K562 (cell line): Measurements from ENCODE around the gene DBNDD1. TPM values are rescaled to one million over a fixed set of nuclear protein-coding genes. Genes with fewer than 3 reads are reported as not detected.

Experiments
- ATAC-seq: fragments of 200-7000 bp; cut with Tn5 transposase; 3 replicates; pipeline ENCODE4 v1.9.1; 2020; ENCODE audit warnings: moderate library complexity
- BruUV-seq: library from RNA; stranded (reverse); fragments of 400-500 nt; replicated peaks from 2 replicates; lab custom pipeline; 2021; lab: Mats Ljungman, UMichigan
- CTCF ChIA-PET: fragments of 300-600 bp; formaldehyde crosslinking; extraction: SDS; loops from one replicate; lab custom pipeline; 2021; ENCODE audit warnings: low intra/inter-chr PET ratio; lab: Yijun Ruan, JAX
- POLR2A ChIA-PET: fragments of 300-600, 350-650 bp; sonication (Branson Sonifier 250); formaldehyde crosslinking; extraction: SDS; loops from one replicate; lab custom pipeline; 2021; ENCODE audit warnings: antibody characterized with exemption, inconsistent platforms; lab: Yijun Ruan, JAX
- DNase-seq, 4 experiments: peaks; one replicate each; pipeline versions ENCODE4 v3.0.0 to v3.0.0-alpha.2; 2011 to 2018; ENCODE audit warnings: low spot score in 3 of 4, mixed read lengths in 3 of 4; ENCODE audit errors: extremely low read depth in 1 of 4
- FAIRE-seq: peaks from 2 replicates; lab custom pipeline; 2011; peaks lifted over from hg19 to GRCh38; lab: Jason Lieb, UNC
- H2AFZ ChIP-seq: 2 replicates; pipeline ENCODE4 v1.6.0; 2011; ENCODE audit warnings: low read depth, low read length, control low read depth, inconsistent platforms
- H3K27ac ChIP-seq: fragments of 200-600 bp; 3 replicates; pipeline ENCODE4 v1.8.0; 2011; ENCODE audit warnings: low read depth, mild to moderate bottlenecking, control low read depth, inconsistent platforms, low read length, moderate library complexity, mixed read lengths; ENCODE audit errors: extremely low read depth
- H3K27me3 ChIP-seq, 2 experiments: fragments of 300-600 bp in 1 of 2; 2 replicates in 1 of 2; 3 replicates in 1 of 2; pipeline versions ENCODE4 v1.6.0 to v1.8.0; 2011; ENCODE audit warnings: inconsistent platforms in 2 of 2, low read length in 2 of 2, mild to moderate bottlenecking in 1 of 2, mixed read lengths in 1 of 2, moderate library complexity in 1 of 2; ENCODE audit not compliant: control insufficient read depth in 2 of 2, insufficient read depth in 2 of 2
- H3K36me3 ChIP-seq: fragments of 300-600 bp; 3 replicates; pipeline ENCODE4 v1.8.0; 2011; ENCODE audit warnings: mild to moderate bottlenecking, low read length, inconsistent platforms; ENCODE audit not compliant: control insufficient read depth, insufficient read depth
- H3K4me1 ChIP-seq, 2 experiments: fragments of 200-600 bp in 1 of 2; replicated peaks in 1 of 2; 2 replicates in 1 of 2; 3 replicates in 1 of 2; pipeline versions ENCODE4 v1.5.1 to v1.8.0; 2011; ENCODE audit warnings: inconsistent platforms in 2 of 2, low read length in 2 of 2, mild to moderate bottlenecking in 1 of 2, mixed read lengths in 1 of 2, moderate library complexity in 1 of 2; ENCODE audit not compliant: control insufficient read depth in 2 of 2, insufficient read depth in 2 of 2
- H3K4me2 ChIP-seq: 2 replicates; pipeline ENCODE4 v1.6.1; 2011; ENCODE audit warnings: low read length, control low read depth, inconsistent platforms, mixed read lengths; ENCODE audit not compliant: insufficient read depth
- H3K4me3 ChIP-seq: fragments of 200-600 bp; sonication (generic), shearing (Covaris generic); 2 replicates; pipeline ENCODE4 v1.5.1; 2016; ENCODE audit warnings: control low read depth, inconsistent platforms
- H3K79me2 ChIP-seq: fragments of 200-600 bp; 3 replicates; pipeline ENCODE4 v1.8.0; 2011; ENCODE audit warnings: low read length, inconsistent platforms; ENCODE audit not compliant: control insufficient read depth, insufficient read depth
- H3K9ac ChIP-seq, 2 experiments: 2 replicates each; pipeline versions ENCODE4 v1.6.0 to v1.6.1; 2011; ENCODE audit warnings: low read depth in 2 of 2, low read length in 2 of 2, control low read depth in 1 of 2, inconsistent platforms in 1 of 2, mild to moderate bottlenecking in 1 of 2, mixed read lengths in 1 of 2; ENCODE audit not compliant: insufficient read depth in 1 of 2
- H3K9me1 ChIP-seq: one replicate; pipeline ENCODE4 v1.6.0; 2011; ENCODE audit warnings: inconsistent platforms, mild to moderate bottlenecking, low read length, moderate library complexity; ENCODE audit not compliant: control insufficient read depth, insufficient read depth
- H3K9me3 ChIP-seq: replicated peaks from 2 replicates; pipeline ENCODE4 v1.5.1; 2011; ENCODE audit warnings: low read depth, low read length, inconsistent platforms; ENCODE audit not compliant: control insufficient read depth, insufficient read depth
- H4K20me1 ChIP-seq: replicated peaks from 2 replicates; pipeline ENCODE4 v1.6.1; 2011; ENCODE audit warnings: low read length, inconsistent platforms, mixed read lengths; ENCODE audit not compliant: control insufficient read depth, insufficient read depth
- BRCA1 ChIP-seq, 2 experiments: fragments of 450-650 bp in 1 of 2; sonication (generic) in 1 of 2; formaldehyde crosslinking in 1 of 2; IDR thresholded peaks; 2 replicates each; pipeline versions ENCODE4 v1.5.0 to v1.6.1; 2017 to 2020; ENCODE audit warnings: mild to moderate bottlenecking in 1 of 2, missing genetic modification reagents in 1 of 2
- CHCHD3 ChIP-seq: fragments of 250-450 bp; sonication (Bioruptor Pico); IDR thresholded peaks from 2 replicates; pipeline ENCODE4 v2.1.2; 2022; ENCODE audit warnings: mild to moderate bottlenecking
- CREB1 ChIP-seq, 2 experiments: sonication (generic) in 1 of 2; formaldehyde crosslinking in 1 of 2; IDR thresholded peaks; 2 replicates each; pipeline versions ENCODE4 v1.6.1 to v1.8.0; 2012 to 2022; ENCODE audit warnings: inconsistent platforms in 1 of 2, mild to moderate bottlenecking in 1 of 2, missing genetic modification reagents in 1 of 2, moderate library complexity in 1 of 2
- CXXC5 ChIP-seq: fragments of 250-450 bp; sonication (Bioruptor Pico); IDR thresholded peaks from 2 replicates; pipeline ENCODE4 v1.8.0; 2022; ENCODE audit warnings: inconsistent platforms, mild to moderate bottlenecking, moderate library complexity
- DIDO1 ChIP-seq: fragments of 450-650 bp; IDR thresholded peaks from 2 replicates; pipeline ENCODE4 v1.6.1; 2016; ENCODE audit warnings: low read depth, missing biosample characterization, missing genetic modification characterization
- E2F6 ChIP-seq, 2 experiments: IDR thresholded peaks; 2 replicates each; pipeline ENCODE4 v1.6.1; 2011; ENCODE audit warnings: borderline replicate concordance in 1 of 2, control low read depth in 1 of 2, low read depth in 1 of 2, low read length in 1 of 2, mild to moderate bottlenecking in 1 of 2, mixed read lengths in 1 of 2, moderate library complexity in 1 of 2; ENCODE audit not compliant: insufficient read depth in 1 of 2, insufficient read length in 1 of 2, poor library complexity in 1 of 2, severe bottlenecking in 1 of 2; ENCODE audit errors: extremely low read depth in 1 of 2
- GTF2F1 ChIP-seq: IDR thresholded peaks from 2 replicates; pipeline ENCODE4 v1.6.1; 2011; ENCODE audit warnings: low read depth, low read length, improper control_type of control experiment
- HNRNPK ChIP-seq: fragments of 200-400 bp; formaldehyde crosslinking; IDR thresholded peaks from one replicate; pipeline ENCODE4 v1.6.1; 2018; ENCODE audit warnings: mild to moderate bottlenecking, low read depth, low read length; ENCODE audit not compliant: poor library complexity, severe bottlenecking
- JUNB ChIP-seq: fragments of 450-650 bp; formaldehyde crosslinking; conservative IDR thresholded peaks from 2 replicates; pipeline ENCODE4 v1.4.0; 2020; ENCODE audit warnings: mild to moderate bottlenecking
- JUND ChIP-seq, 2 experiments: IDR thresholded peaks; 2 replicates in 1 of 2; 3 replicates in 1 of 2; pipeline ENCODE4 v1.6.1; 2011; ENCODE audit warnings: borderline replicate concordance in 2 of 2, low read depth in 2 of 2, low read length in 2 of 2, improper control_type of control experiment in 1 of 2, missing biosample characterization in 1 of 2, missing genetic modification characterization in 1 of 2, missing genetic modification reagents in 1 of 2
- PHF20 ChIP-seq: fragments of 450-650 bp; IDR thresholded peaks from 2 replicates; pipeline ENCODE4 v1.6.1; 2018; ENCODE audit not compliant: partially characterized antibody
- RAD21 ChIP-seq, 2 experiments: fragments of 250-450 bp in 1 of 2; fragments of 450-650 bp in 1 of 2; sonication (Bioruptor Pico) in 1 of 2; formaldehyde crosslinking in 1 of 2; IDR thresholded peaks in 1 of 2; conservative IDR thresholded peaks in 1 of 2; 2 replicates each; pipeline versions ENCODE4 v1.4.0 to v1.8.0; 2020 to 2022; ENCODE audit warnings: mild to moderate bottlenecking in 2 of 2, moderate library complexity in 1 of 2
- SAP30 ChIP-seq: fragments of 200-600 bp; sonication (generic); IDR thresholded peaks from 2 replicates; pipeline ENCODE4 v1.6.1; 2012; ENCODE audit warnings: borderline replicate concordance, low read depth, mild to moderate bottlenecking, moderate library complexity, low read length, control low read depth, inconsistent platforms; ENCODE audit not compliant: insufficient read depth, poor library complexity, severe bottlenecking
- WGBS: fragments of 100-300 bp; shearing (Covaris generic); methylation state at CpG from one replicate; pipeline ENCODE4 v1.1.6; 2016; ENCODE audit warnings: low coverage, mixed read lengths; ENCODE audit not compliant: insufficient coverage; ENCODE audit errors: missing lambda C conversion rate; 5-methylcytosine and 5-hydroxymethylcytosine counted together
- in situ Hi-C: fragments of 300-500 bp; cut with MboI; formaldehyde crosslinking; loops from 4 replicates; pipeline ENCODE4 v1.15.0; 2018; ENCODE audit warnings: inconsistent platforms, mixed read lengths
- intact Hi-C: fragments of 100-400 bp; cut with micrococcal nuclease; formaldehyde crosslinking; loops from 2 replicates; pipeline ENCODE4 v1.14.2; 2022
- polyA plus RNA-seq, 8 experiments: library from polyadenylated mRNA; depleted of rRNA in 4 of 8; stranded (reverse) in 5 of 8; unstranded in 3 of 8; fragments of >200 nt; fragmentation: Nextera tagmentation in 2 of 8; fragmentation: Illumina TruSeq in 1 of 8; extraction: Ambion mirVana in 2 of 8; extraction: Trizol in 1 of 8; gene quantifications; 2 replicates each; pipeline versions ENCODE4 v1.2.1 to v1.2.3, GENCODE V29; 2011 to 2014; ENCODE audit warnings: inconsistent platforms in 1 of 8, missing spikeins in 1 of 8
- total RNA-seq, 7 experiments: library from RNA; depleted of rRNA in 6 of 7; stranded (reverse); fragments of >200 nt in 6 of 7; fragmentation: Illumina TruSeq in 2 of 7; extraction: Trizol in 2 of 7; gene quantifications; 2 replicates each; pipeline versions ENCODE4 v1.2.1 to v1.2.3, GENCODE V29; 2011 to 2021; ENCODE audit warnings: low replicate concordance in 1 of 7
- TF ChIP-seq, protein P1 (sequence below), 3 experiments: fragments of 200-800 bp in 1 of 3; sonication (Bioruptor generic) in 1 of 3; sonication (generic) in 1 of 3; formaldehyde crosslinking in 1 of 3; IDR thresholded peaks; 2 replicates each; pipeline versions ENCODE4 v1.6.1 to v1.8.0; 2016 to 2022; ENCODE audit warnings: mild to moderate bottlenecking in 2 of 3, missing compliant biosample characterization in 2 of 3, missing genetic modification characterization in 2 of 3, missing genetic modification reagents in 1 of 3

DBNDD1 gene
- total and polyA plus RNA-seq, 9 of the 15 experiments (the other 6 are each of a cell fraction or from before 2014, with no cell fraction given): 0.55 to 13.0 (median 5.8) TPM

DNA sequence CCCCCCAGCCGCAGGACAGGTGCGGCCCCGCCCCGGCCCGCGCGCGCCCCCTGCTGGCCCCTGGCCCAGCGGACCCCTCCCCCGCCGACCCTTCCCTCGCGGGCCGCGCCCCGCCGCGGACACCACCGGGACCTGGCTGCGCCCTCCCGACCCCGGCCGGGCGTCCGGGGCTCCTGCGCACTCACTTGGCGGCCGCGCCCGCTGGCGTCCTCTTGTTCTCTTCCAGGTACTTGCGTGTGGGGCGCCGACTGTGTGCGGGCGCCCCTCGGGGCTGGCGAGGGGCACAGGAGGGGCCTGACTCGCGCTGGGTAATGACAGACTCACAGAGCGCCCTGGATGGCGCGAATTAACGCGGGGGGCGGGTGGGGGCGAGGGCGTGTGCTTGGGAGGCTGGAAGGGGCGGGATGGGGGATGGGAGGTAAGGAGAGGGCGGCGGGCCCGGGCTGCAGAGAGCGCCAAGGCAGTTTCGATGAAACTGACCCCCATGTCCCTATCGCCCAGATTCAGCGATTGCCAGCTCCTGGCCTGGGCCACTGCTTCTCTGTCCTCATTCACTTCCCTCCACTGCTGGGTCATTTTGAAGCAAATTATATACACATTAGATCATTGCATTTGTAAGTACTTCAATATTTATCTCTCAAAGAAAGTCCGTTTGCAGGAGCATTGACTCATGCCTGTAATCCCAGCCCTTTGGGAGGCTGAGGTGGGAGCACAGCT, 445 bp upstream of the DBNDD1 start:
- under 1% methylated on average over 36 of the region's 57 CpGs for WGBS
- intact Hi-C loops: no loop called here
- ATAC-seq: peak; percentile 72
- Histone ChIP-seq H2AFZ (peak overlapping the region; percentile 89), H3K4me3 (peak overlapping the region; percentile 67), H3K9ac (peak overlapping the region; percentile 72 to 93), H3K9me3 (no peaks in the 10 kb centered on the region), H3K36me3 (0 out of 3 replicates have a peak, but pooled peaks cover 4% of the 10 kb centered on the region), H3K4me2 (peak overlapping the region; percentile 88), H3K27me3 (no peaks in the 10 kb centered on the region; a peak in 1 of 5 replicates), H4K20me1 (no peaks in the 10 kb centered on the region), H3K27ac (peak overlapping the region; percentile 65), H3K9me1 (no peaks in the 10 kb centered on the region), H3K4me1 (peaks cover 16 to 46% of the 10 kb centered on the region in 2 experiments; a peak in 4 of 5 replicates), H3K79me2 (peaks cover 16% of the 10 kb centered on the region)
- ChIA-PET CTCF (no interaction called here), POLR2A (interaction anchor here (0.9 to 1.9 kb wide), 3 partner anchors 15 to 20 kb away, joined by 3 to 12 read pairs (median 3); no protein-coding TSS in a partner anchor)
- FAIRE-seq: peak; percentile 46
- DNase-seq: peak; percentile 71 to 96 (median 92)
- no TSS peak for BruUV-seq
- in situ Hi-C loops: no loop called here
- no peak for TF ChIP-seq HNRNPK
- peak in 1 of 2 experiments; percentile 46 for TF ChIP-seq E2F6 (IDR thresholded peaks at IDR 0.05; ENCODE audit: borderline replicate concordance in 1 of 2, extremely low read depth in 1 of 2, insufficient read depth in 1 of 2, insufficient read length in 1 of 2, low read depth in 1 of 2, low read length in 1 of 2, poor library complexity in 1 of 2, severe bottlenecking in 1 of 2)
- peak; percentile 27 for TF ChIP-seq PHF20
- 0 out of 4 replicates have a peak, but pooled peaks of 1 of the 2 experiments have one; percentile 8 for TF ChIP-seq RAD21 (CRISPR knock-in tag; conservative IDR thresholded peaks at IDR 0.05 in 1 of 2, IDR thresholded peaks at IDR 0.05 in 1 of 2)
- no peak for TF ChIP-seq BRCA1 (IDR thresholded peaks at IDR 0.05)
- no peak for TF ChIP-seq BRCA1 (CRISPR knock-in tag; IDR thresholded peaks at IDR 0.05)
- peak; percentile 2; the same call in 1 of the 2 replicates for TF ChIP-seq JUND (IDR thresholded peaks at IDR 0.05; ENCODE audit: borderline replicate concordance, low read depth, low read length)
- no peak for TF ChIP-seq JUND (tag; IDR thresholded peaks at IDR 0.05; ENCODE audit: borderline replicate concordance, low read depth, low read length)
- TF ChIP-seq JUNB (CRISPR knock-in tag): no peak
- no peak for TF ChIP-seq CHCHD3 (CRISPR knock-in tag)
- no peak for TF ChIP-seq GTF2F1
- TF ChIP-seq DIDO1 (tag): no peak
- TF ChIP-seq CREB1 (IDR thresholded peaks at IDR 0.05): peak; percentile 77; the same call in 1 of the 2 replicates
- peak; percentile 40; the same call in 1 of the 2 replicates for TF ChIP-seq CREB1 (CRISPR knock-in tag; IDR thresholded peaks at IDR 0.05)
- TF ChIP-seq SAP30: no peak
- TF ChIP-seq, protein P1, sequence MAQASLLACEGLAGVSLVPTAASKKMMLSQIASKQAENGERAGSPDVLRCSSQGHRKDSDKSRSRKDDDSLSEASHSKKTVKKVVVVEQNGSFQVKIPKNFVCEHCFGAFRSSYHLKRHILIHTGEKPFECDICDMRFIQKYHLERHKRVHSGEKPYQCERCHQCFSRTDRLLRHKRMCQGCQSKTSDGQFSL (CRISPR knock-in tag; IDR thresholded peaks at IDR 0.05): no peak
- TF ChIP-seq, protein P1 (tag; IDR thresholded peaks at IDR 0.05): peak in 1 of 2 experiments; percentile 87; a peak in 2 of 4 replicates
- peak; percentile 54 for TF ChIP-seq CXXC5 (CRISPR knock-in tag)
